Heart left ventricle (tissue), 16 donors: ENCODE results near the gene ACTA1. TPM values are rescaled to one million over a fixed set of nuclear protein-coding genes. Genes with fewer than 3 reads are reported as not detected.

Experiments
- ATAC-seq, 4 donors: fragments of 200-7000 bp; cut with Tn5 transposase; one replicate each; pipeline ENCODE4 v1.9.1; 2020 to 2022; ENCODE audit warnings: moderate library complexity in 4 of 4, mild to moderate bottlenecking in 3 of 4, moderate number of reproducible peaks in 1 of 4
- DNase-seq, 5 donors: peaks; one replicate each; pipeline ENCODE4 v3.0.0-alpha.2; 2020
- H3K27ac ChIP-seq, 12 donors: fragments of 200-600 bp; sonication (generic) in 4 of 12; one replicate each; pipeline versions ENCODE4 v1.5.0 to v1.8.0; 2016 to 2022; ENCODE audit warnings: mild to moderate bottlenecking in 2 of 12
- H3K27me3 ChIP-seq, 9 donors: fragments of 200-600 bp; sonication (generic) in 2 of 9; one replicate each; pipeline versions ENCODE4 v1.5.1 to v1.8.0; 2016 to 2022; ENCODE audit warnings: mild to moderate bottlenecking in 3 of 9
- H3K36me3 ChIP-seq, 9 donors: fragments of 200-600 bp; sonication (generic) in 2 of 9; one replicate each; pipeline versions ENCODE4 v1.5.0 to v1.8.0; 2018 to 2022; ENCODE audit warnings: mild to moderate bottlenecking in 2 of 9
- H3K4me1 ChIP-seq, 12 donors: fragments of 200-600 bp; sonication (generic) in 4 of 12; one replicate each; pipeline versions ENCODE4 v1.5.0 to v1.8.0; 2016 to 2022; ENCODE audit warnings: mild to moderate bottlenecking in 3 of 12
- H3K4me3 ChIP-seq, 12 donors: fragments of 200-600 bp; sonication (generic) in 4 of 12; one replicate each; pipeline versions ENCODE4 v1.5.0 to v1.8.0; 2017 to 2022; ENCODE audit warnings: mild to moderate bottlenecking in 9 of 12, moderate library complexity in 4 of 12
- H3K9me3 ChIP-seq, 12 donors: fragments of 200-600 bp; sonication (generic) in 4 of 12; one replicate each; pipeline versions ENCODE4 v1.5.0 to v1.8.0; 2016 to 2022; ENCODE audit warnings: mild to moderate bottlenecking in 1 of 12
- POLR2A ChIP-seq, 2 donors: fragments of 450-650 bp; IDR thresholded peaks; one replicate each; pipeline ENCODE4 v1.6.1; 2017; ENCODE audit warnings: antibody characterized with exemption in 2 of 2, mild to moderate bottlenecking in 2 of 2, moderate library complexity in 2 of 2
- WGBS, 4 donors: extraction: QIAGEN DNeasy Blood & Tissue Kit in 2 of 4; methylation state at CpG; one replicate each; pipeline versions ENCODE4 v1.1.5 to v1.1.7; 2013 to 2018; 5-methylcytosine and 5-hydroxymethylcytosine counted together
- intact Hi-C, 10 donors: fragments of 100-400 bp; cut with DNase I; formaldehyde crosslinking; loops; one replicate each; pipeline versions ENCODE4 v1.11.1 to v1.14.2; 2022
- polyA plus RNA-seq, 2 donors: library from polyadenylated mRNA; stranded (reverse); fragments of 200-250 nt; gene quantifications; one replicate each; pipeline ENCODE4 v1.2.3, GENCODE V29; 2013
- total RNA-seq, 9 donors: library from RNA; depleted of rRNA in 2 of 9; stranded (reverse); fragments of >200 nt in 2 of 9; fragmentation: NEBNext Ultra II Directional in 3 of 9; extraction: Animal tissue kit (Norgen Biotek cat#: 25700) in 3 of 9; gene quantifications; one replicate each; pipeline versions ENCODE4 v1.1.0 to v1.2.4, GENCODE V29; 2016 to 2023
- TF ChIP-seq, protein P1 (sequence below), 12 donors: fragments of 200-600 bp; sonication (generic) in 4 of 12; IDR thresholded peaks; one replicate each; pipeline versions ENCODE4 v1.5.0 to v1.8.0; 2018 to 2022; ENCODE audit warnings: antibody characterized with exemption in 12 of 12, mild to moderate bottlenecking in 5 of 12
- donor health status: ischemic (EF 13 %, LVEDD 7.1; RV severe dilation, severe dysfunction).
- donor health status: healthy with polysubstance abuse.
- donor health status: DM: no; HTN: yes; CAD: no.
- donor health status: DM: no; HTN: no; CAD: no.
- donor health status: ischemic (EF 25% LVEDD 6.9; RV normal size, moderate dysfunction).
- donor health status: ischemic (EF 25% LVEDD 5.7; RV mildly dilated, moderate dysfunction).
- donor health status: healthy.
- donor health status: DM: yes; HTN: yes; CAD: no.
- donor health status: ischemic (EF 35%, LVEDD 5.7; RV mildly dilated, moderate dysfunction).
- donor health status: nonischemic (EF 11% LVEDD 7.7; RV severe dilation, severe dysfunction).
- donor health status: DM: yes; HTN: yes; CAD: no.
- donor health status: PGD.
- donor health status: ischemic (EF 29% LVEDD 5.4; RV normal size, mild dysfunction).
- donor health status: nonischemic (EF 23%, LVEDD 6.1; RV moderate dilation, normal function).

The ACTA1 gene
- total and polyA plus RNA-seq, 11 donors = 1,926 to 30,941 (median 8,475) TPM

DNA sequence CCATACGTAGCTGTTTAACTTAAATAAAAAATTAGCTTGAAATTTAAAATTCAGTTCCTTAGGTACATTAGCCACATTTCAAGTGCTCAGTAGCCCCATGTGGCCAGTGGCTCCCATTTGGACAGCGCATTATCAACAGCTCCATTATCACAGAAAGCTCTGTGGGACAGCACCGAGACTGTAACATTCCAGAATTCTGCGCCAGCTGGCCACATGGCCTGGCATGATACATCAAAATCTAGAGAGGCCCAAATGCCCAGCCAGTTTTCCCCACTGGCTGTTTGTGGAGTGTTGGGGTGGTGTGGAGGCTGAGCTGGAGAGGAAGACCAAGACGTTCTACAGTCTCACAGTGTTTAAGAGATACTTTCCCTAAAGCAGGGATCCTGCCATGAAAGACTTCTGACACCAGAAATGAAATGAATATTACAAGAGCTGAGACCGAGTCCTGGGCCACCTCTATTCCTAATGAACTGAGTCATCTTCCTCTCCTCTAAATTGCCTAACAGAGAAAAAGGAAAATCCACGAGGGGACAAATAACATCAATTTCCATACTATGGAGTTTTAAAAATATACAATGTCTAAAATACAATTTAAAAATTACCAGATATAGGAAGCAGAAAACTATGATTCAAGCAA lies 27.3 kb upstream of the ACTA1 start:
- Histone ChIP-seq H3K4me3 (no peak overlapping the region), H3K9me3 (no peaks in the 10 kb centered on the region), H3K4me1 (peaks cover 0 to 14% (median 0%) of the 10 kb centered on the region in 12 donors), H3K27ac (peak overlapping the region in 10 of 12 donors; percentile 3 to 73 (median 52)), H3K27me3 (no peaks in the 10 kb centered on the region), H3K36me3 (peaks cover 0 to 100% (median 99%) of the 10 kb centered on the region in 9 donors)
- DNase-seq = peak in 4 of 5 donors; percentile 49 to 78 (median 60)
- WGBS, 4 donors = 63 to 75% (median 68%) methylated on average over 6 to 7 of the region's 7 CpGs
- intact Hi-C loops = no loop called here
- ATAC-seq = peak; percentile 89 to 96 (median 92)
- TF ChIP-seq POLR2A (IDR thresholded peaks at IDR 0.05) = no peak
- TF ChIP-seq, protein P1, sequence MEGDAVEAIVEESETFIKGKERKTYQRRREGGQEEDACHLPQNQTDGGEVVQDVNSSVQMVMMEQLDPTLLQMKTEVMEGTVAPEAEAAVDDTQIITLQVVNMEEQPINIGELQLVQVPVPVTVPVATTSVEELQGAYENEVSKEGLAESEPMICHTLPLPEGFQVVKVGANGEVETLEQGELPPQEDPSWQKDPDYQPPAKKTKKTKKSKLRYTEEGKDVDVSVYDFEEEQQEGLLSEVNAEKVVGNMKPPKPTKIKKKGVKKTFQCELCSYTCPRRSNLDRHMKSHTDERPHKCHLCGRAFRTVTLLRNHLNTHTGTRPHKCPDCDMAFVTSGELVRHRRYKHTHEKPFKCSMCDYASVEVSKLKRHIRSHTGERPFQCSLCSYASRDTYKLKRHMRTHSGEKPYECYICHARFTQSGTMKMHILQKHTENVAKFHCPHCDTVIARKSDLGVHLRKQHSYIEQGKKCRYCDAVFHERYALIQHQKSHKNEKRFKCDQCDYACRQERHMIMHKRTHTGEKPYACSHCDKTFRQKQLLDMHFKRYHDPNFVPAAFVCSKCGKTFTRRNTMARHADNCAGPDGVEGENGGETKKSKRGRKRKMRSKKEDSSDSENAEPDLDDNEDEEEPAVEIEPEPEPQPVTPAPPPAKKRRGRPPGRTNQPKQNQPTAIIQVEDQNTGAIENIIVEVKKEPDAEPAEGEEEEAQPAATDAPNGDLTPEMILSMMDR (IDR thresholded peaks at IDR 0.05) = no peak

DNA sequence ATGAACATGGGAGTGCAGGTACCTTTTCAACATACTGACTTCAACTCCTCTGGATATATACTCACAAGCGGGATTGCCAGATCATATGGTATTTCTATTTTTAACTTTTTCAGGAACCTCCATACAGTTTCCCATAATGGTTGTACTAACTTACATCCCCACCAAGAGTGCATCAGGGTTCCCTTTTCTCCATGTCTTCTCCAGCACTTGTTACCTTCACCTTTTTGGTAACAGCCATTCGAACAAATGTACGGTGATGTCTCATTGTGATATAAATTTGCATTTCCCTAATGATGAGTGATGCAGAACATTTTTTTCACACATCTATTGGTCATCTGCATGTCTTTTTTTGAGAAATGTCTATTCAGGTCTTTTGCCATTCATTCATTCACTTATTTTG lies 25.9 kb upstream of the ACTA1 start:
- WGBS, 4 donors = 95 to 99% (median 97%) methylated on average over 3 of the region's 3 CpGs
- Histone ChIP-seq H3K36me3 (peaks cover 0 to 100% (median 98%) of the 10 kb centered on the region in 9 donors), H3K9me3 (no peaks in the 10 kb centered on the region), H3K27me3 (no peaks in the 10 kb centered on the region), H3K4me1 (peaks cover 0 to 14% (median 0%) of the 10 kb centered on the region in 12 donors), H3K27ac (no peak overlapping the region), H3K4me3 (no peak overlapping the region)
- intact Hi-C loops = no loop called here
- ATAC-seq (no peak), DNase-seq (no peak)
- TF ChIP-seq, protein P1 (IDR thresholded peaks at IDR 0.05) = no peak
- TF ChIP-seq POLR2A (IDR thresholded peaks at IDR 0.05) = no peak

DNA sequence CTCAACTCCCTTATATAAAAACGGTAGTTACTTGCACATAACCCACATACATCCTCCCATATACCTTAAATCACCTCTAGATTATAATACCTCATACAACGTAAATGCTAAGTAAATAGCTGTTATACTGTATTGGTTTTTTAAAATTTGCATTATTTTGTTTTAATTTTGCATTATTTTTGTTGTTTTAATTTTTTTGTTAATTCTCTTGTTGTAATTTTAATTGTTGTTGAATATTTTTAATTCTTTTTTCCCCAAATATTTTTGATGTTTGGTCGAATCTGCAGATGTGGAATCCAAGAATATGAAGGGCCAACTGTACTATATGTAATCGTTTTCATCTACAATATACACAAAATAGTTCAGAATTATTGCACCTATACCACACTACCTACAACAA lies 23.5 kb upstream of the ACTA1 start:
- H3K36me3 ChIP-seq = peaks cover 0 to 98% (median 88%) of the 10 kb centered on the region in 9 donors
- no peak overlapping the region for H3K4me3 ChIP-seq
- intact Hi-C loops = no loop called here
- peaks cover 0 to 14% (median 0%) of the 10 kb centered on the region in 12 donors for H3K4me1 ChIP-seq
- no peak for ATAC-seq
- no peaks in the 10 kb centered on the region for H3K9me3 ChIP-seq
- no peak for DNase-seq
- TF ChIP-seq POLR2A (IDR thresholded peaks at IDR 0.05) = no peak
- TF ChIP-seq, protein P1 (IDR thresholded peaks at IDR 0.05) = no peak
- 85 to 94% (median 90%) methylated on average over 4 of the region's 4 CpGs for WGBS, 4 donors
- no peak overlapping the region for H3K27ac ChIP-seq
- no peaks in the 10 kb centered on the region for H3K27me3 ChIP-seq

DNA sequence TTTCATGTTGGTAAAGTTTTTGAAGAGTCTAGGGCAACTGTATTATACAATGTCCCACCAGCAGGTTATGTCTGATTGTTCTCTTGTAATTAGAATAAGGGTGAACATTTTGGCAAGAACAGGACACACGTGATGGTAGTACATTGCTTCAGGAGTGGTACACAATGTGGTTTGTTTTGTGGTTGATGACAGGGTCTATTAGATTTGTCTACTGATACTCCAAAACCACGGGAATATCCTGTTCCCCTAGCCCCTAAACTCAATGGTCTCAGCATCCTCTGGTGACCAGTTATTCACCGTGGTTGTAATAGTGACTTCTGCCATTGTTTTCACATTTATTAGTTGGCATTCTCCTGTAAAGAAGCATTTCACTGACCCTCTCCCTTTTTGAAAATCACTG lies 22.1 kb upstream of the ACTA1 start:
- ATAC-seq (no peak), DNase-seq (no peak)
- H3K9me3 ChIP-seq = no peaks in the 10 kb centered on the region
- H3K4me1 ChIP-seq = peaks cover 0 to 6% (median 0%) of the 10 kb centered on the region in 12 donors
- TF ChIP-seq POLR2A (IDR thresholded peaks at IDR 0.05) = no peak
- TF ChIP-seq, protein P1 (IDR thresholded peaks at IDR 0.05) = no peak
- no peak overlapping the region for H3K27ac ChIP-seq
- intact Hi-C loops = no loop called here
- no peaks in the 10 kb centered on the region for H3K27me3 ChIP-seq
- H3K36me3 ChIP-seq = peaks cover 0 to 98% (median 88%) of the 10 kb centered on the region in 9 donors
- H3K4me3 ChIP-seq = no peak overlapping the region
- WGBS, 4 donors = 76 to 89% (median 78%) methylated on average over 3 of the region's 3 CpGs
